DOHH2 (cell line): ENCODE results near the gene CETN1.

Experiments used
- H3F3A ChIP-seq: fragments of 200-600 bp; sonication (generic), shearing (Covaris generic); 2 replicates; pipeline ENCODE4 v1.6.0; 2016; ENCODE audit warnings: antibody characterized with exemption, mild to moderate bottlenecking; ENCODE audit not compliant: control insufficient read depth, insufficient read depth
- H3K27ac ChIP-seq: fragments of 200-600 bp; sonication (generic); 2 replicates; pipeline ENCODE4 v1.5.1; 2014; ENCODE audit warnings: low read depth, mild to moderate bottlenecking, low read length, moderate library complexity
- H3K27me3 ChIP-seq: fragments of 200-600 bp; sonication (generic); 2 replicates; pipeline ENCODE4 v1.6.1; 2014; ENCODE audit warnings: mild to moderate bottlenecking, low read length, mixed read lengths; ENCODE audit not compliant: control insufficient read depth
- H3K36me3 ChIP-seq: fragments of 200-600 bp; sonication (generic); 2 replicates; pipeline ENCODE4 v1.6.1; 2014; ENCODE audit warnings: mild to moderate bottlenecking, low read length, moderate library complexity, mixed read lengths; ENCODE audit not compliant: control insufficient read depth
- H3K4me1 ChIP-seq: fragments of 200-600 bp; sonication (generic); 2 replicates; pipeline ENCODE4 v1.6.1; 2014; ENCODE audit warnings: mild to moderate bottlenecking, low read length, mixed read lengths; ENCODE audit not compliant: control insufficient read depth
- H3K4me2 ChIP-seq: fragments of 200-600 bp; sonication (generic); 2 replicates; pipeline ENCODE4 v1.6.0; 2014; ENCODE audit warnings: mild to moderate bottlenecking, low read length, moderate library complexity
- H3K4me3 ChIP-seq: fragments of 200-600 bp; sonication (generic); 2 replicates; pipeline ENCODE4 v1.5.1; 2014; ENCODE audit warnings: mild to moderate bottlenecking, low read length, mixed read lengths
- H3K79me2 ChIP-seq: fragments of 200-600 bp; sonication (generic); 2 replicates; pipeline ENCODE4 v1.6.1; 2014; ENCODE audit warnings: mild to moderate bottlenecking, low read length, mixed read lengths; ENCODE audit not compliant: control insufficient read depth
- H3K9me2 ChIP-seq: fragments of 200-600 bp; sonication (generic); replicated peaks from 2 replicates; pipeline ENCODE4 v1.6.1; 2014; ENCODE audit warnings: mild to moderate bottlenecking, low read length, mixed read lengths; ENCODE audit not compliant: control insufficient read depth
- H3K9me3 ChIP-seq: fragments of 200-600 bp; sonication (generic); 2 replicates; pipeline ENCODE4 v1.6.1; 2014; ENCODE audit warnings: antibody characterized with exemption, low read length, mixed read lengths; ENCODE audit not compliant: control insufficient read depth, insufficient read depth
- H4K20me1 ChIP-seq: fragments of 200-600 bp; sonication (generic); 2 replicates; pipeline ENCODE4 v1.6.0; 2014; ENCODE audit warnings: low read depth, mild to moderate bottlenecking, antibody characterized with exemption, low read length, moderate library complexity; ENCODE audit not compliant: control insufficient read depth, insufficient read depth
- EZH2phosphoT487 ChIP-seq: fragments of 200-600 bp; sonication (generic); IDR thresholded peaks from 2 replicates; pipeline ENCODE4 v1.6.1; 2017; ENCODE audit warnings: borderline replicate concordance, mild to moderate bottlenecking, antibody characterized with exemption, low read length, moderate library complexity, mixed read lengths
- TF ChIP-seq, protein P1 (sequence below): fragments of 200-600 bp; sonication (generic); IDR thresholded peaks from one replicate; pipeline ENCODE4 v1.5.1; 2014; ENCODE audit warnings: antibody characterized with exemption, mild to moderate bottlenecking, low read depth, low read length; ENCODE audit not compliant: poor library complexity, severe bottlenecking

Gene CETN1

DNA sequence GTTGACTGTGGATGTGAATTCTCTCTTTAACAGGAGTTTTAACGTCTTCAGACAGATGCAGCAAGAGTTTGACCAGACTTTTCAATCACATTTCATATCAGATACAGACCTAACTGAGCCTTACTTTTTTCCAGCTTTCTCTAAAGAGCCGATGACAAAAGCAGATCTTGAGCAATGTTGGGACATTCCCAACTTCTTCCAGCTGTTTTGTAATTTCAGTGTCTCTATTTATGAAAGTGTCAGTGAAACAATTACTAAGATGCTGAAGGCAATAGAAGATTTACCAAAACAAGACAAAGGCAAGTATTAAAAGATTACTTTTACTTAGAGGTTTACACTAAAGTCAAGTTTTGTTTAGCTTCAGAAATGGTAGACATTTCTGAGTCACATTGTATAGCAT lies 47.1 kb downstream of the CETN1 start:
- Histone ChIP-seq H3F3A (no peaks in the 10 kb centered on the region), H3K79me2 (no peaks in the 10 kb centered on the region), H3K4me2 (no peak overlapping the region), H3K27me3 (peaks cover 9% of the 10 kb centered on the region; the same call in 1 of the 2 replicates), H3K9me3 (no peaks in the 10 kb centered on the region), H3K4me3 (no peak overlapping the region), H3K27ac (no peak overlapping the region), H3K36me3 (no peaks in the 10 kb centered on the region), H3K9me2 (no peaks in the 10 kb centered on the region), H3K4me1 (no peaks in the 10 kb centered on the region), H4K20me1 (no peaks in the 10 kb centered on the region)
- no peak for TF ChIP-seq EZH2phosphoT487
- TF ChIP-seq, protein P1, sequence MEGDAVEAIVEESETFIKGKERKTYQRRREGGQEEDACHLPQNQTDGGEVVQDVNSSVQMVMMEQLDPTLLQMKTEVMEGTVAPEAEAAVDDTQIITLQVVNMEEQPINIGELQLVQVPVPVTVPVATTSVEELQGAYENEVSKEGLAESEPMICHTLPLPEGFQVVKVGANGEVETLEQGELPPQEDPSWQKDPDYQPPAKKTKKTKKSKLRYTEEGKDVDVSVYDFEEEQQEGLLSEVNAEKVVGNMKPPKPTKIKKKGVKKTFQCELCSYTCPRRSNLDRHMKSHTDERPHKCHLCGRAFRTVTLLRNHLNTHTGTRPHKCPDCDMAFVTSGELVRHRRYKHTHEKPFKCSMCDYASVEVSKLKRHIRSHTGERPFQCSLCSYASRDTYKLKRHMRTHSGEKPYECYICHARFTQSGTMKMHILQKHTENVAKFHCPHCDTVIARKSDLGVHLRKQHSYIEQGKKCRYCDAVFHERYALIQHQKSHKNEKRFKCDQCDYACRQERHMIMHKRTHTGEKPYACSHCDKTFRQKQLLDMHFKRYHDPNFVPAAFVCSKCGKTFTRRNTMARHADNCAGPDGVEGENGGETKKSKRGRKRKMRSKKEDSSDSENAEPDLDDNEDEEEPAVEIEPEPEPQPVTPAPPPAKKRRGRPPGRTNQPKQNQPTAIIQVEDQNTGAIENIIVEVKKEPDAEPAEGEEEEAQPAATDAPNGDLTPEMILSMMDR, result no peak

DNA sequence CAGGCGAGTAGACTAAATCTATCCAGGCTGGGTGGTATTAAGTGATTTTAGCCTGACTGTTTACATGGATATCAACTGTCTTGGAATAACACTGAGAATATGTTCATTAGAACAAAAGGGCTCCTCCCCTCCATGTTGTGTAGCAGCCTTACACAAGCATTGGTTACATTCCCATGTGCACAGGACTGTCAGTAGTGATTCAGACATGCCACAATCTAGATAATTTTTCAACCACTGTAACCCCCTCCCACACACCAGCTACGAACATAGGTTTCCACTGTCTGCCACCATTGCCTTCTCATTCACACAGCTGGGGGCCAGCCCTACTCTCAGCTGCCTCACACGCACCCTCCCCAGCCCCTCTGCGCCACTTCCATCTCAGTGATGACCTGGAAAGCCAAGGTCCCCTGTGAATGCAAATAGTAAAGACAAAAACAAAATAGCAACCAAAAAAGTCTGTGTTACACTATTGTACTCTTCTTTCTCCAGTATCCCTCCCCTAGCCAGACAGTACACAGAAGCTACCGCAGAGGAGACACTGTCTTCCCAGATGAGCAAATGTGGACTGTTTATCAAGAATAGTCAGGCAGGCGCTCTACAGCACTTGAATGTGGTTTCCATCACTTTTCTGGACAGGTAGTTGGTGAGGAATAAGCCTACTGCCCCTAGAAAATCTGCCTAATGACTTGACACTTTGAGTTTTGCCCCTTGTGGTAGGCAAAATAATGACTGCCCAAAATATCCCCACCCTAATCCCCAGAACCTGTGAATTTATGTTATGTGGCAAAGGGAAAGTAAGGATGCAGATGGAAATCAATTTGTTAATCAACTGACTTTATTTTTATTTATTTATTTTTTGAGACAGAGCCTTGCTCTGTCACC lies 49.3 kb downstream of the CETN1 start:
- no peak overlapping the region for H3K4me2 ChIP-seq
- TF ChIP-seq EZH2phosphoT487, result no peak
- TF ChIP-seq, protein P1, result no peak
- H3K4me3 ChIP-seq, result no peak overlapping the region
- H3K79me2 ChIP-seq, result no peaks in the 10 kb centered on the region
- H3K9me3 ChIP-seq, result no peaks in the 10 kb centered on the region
- H4K20me1 ChIP-seq, result no peaks in the 10 kb centered on the region
- no peaks in the 10 kb centered on the region for H3K4me1 ChIP-seq
- H3K36me3 ChIP-seq, result no peaks in the 10 kb centered on the region
- H3K27me3 ChIP-seq, result peaks cover 9% of the 10 kb centered on the region; the same call in 1 of the 2 replicates
- H3K27ac ChIP-seq, result no peak overlapping the region
- H3F3A ChIP-seq, result no peaks in the 10 kb centered on the region
- no peaks in the 10 kb centered on the region for H3K9me2 ChIP-seq

DNA sequence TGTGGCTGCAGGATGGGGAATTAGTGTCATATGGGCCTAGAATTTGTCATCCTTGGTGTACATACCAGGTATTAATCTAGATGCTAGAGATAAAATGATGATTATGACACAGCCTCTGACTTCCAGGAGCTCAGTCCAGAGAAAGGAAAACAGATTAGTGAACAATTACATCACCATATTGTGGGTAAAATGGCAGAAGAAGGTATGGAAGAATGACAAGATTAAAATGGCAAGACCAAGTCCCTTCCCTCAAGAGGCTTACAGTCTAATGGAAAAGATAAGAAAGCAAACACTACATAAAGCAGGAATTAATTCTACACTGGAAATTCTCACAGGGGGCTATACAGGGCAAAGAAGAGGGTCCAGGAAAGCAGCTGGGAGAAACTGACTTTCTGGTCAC lies 51.4 kb downstream of the CETN1 start:
- TF ChIP-seq EZH2phosphoT487, result no peak
- TF ChIP-seq, protein P1, result no peak
- Histone ChIP-seq H3K4me1 (no peaks in the 10 kb centered on the region), H3K36me3 (no peaks in the 10 kb centered on the region), H3K9me3 (no peaks in the 10 kb centered on the region), H3K9me2 (no peaks in the 10 kb centered on the region), H3K4me2 (no peak overlapping the region), H3K79me2 (no peaks in the 10 kb centered on the region), H3F3A (no peaks in the 10 kb centered on the region), H3K27me3 (peaks cover 9% of the 10 kb centered on the region; the same call in 1 of the 2 replicates), H3K27ac (no peak overlapping the region), H3K4me3 (no peak overlapping the region), H4K20me1 (no peaks in the 10 kb centered on the region)
